Measurements from ENCODE around the gene AHNAK. TPM values are rescaled to one million over a fixed set of nuclear protein-coding genes. Genes with fewer than 3 reads are reported as not detected.

The AHNAK gene, protein sequence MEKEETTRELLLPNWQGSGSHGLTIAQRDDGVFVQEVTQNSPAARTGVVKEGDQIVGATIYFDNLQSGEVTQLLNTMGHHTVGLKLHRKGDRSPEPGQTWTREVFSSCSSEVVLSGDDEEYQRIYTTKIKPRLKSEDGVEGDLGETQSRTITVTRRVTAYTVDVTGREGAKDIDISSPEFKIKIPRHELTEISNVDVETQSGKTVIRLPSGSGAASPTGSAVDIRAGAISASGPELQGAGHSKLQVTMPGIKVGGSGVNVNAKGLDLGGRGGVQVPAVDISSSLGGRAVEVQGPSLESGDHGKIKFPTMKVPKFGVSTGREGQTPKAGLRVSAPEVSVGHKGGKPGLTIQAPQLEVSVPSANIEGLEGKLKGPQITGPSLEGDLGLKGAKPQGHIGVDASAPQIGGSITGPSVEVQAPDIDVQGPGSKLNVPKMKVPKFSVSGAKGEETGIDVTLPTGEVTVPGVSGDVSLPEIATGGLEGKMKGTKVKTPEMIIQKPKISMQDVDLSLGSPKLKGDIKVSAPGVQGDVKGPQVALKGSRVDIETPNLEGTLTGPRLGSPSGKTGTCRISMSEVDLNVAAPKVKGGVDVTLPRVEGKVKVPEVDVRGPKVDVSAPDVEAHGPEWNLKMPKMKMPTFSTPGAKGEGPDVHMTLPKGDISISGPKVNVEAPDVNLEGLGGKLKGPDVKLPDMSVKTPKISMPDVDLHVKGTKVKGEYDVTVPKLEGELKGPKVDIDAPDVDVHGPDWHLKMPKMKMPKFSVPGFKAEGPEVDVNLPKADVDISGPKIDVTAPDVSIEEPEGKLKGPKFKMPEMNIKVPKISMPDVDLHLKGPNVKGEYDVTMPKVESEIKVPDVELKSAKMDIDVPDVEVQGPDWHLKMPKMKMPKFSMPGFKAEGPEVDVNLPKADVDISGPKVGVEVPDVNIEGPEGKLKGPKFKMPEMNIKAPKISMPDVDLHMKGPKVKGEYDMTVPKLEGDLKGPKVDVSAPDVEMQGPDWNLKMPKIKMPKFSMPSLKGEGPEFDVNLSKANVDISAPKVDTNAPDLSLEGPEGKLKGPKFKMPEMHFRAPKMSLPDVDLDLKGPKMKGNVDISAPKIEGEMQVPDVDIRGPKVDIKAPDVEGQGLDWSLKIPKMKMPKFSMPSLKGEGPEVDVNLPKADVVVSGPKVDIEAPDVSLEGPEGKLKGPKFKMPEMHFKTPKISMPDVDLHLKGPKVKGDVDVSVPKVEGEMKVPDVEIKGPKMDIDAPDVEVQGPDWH (N-terminal part only)
- 100 to 1,000 TPM; 227 to 400 (median 288) TPM for total RNA-seq

DNA sequence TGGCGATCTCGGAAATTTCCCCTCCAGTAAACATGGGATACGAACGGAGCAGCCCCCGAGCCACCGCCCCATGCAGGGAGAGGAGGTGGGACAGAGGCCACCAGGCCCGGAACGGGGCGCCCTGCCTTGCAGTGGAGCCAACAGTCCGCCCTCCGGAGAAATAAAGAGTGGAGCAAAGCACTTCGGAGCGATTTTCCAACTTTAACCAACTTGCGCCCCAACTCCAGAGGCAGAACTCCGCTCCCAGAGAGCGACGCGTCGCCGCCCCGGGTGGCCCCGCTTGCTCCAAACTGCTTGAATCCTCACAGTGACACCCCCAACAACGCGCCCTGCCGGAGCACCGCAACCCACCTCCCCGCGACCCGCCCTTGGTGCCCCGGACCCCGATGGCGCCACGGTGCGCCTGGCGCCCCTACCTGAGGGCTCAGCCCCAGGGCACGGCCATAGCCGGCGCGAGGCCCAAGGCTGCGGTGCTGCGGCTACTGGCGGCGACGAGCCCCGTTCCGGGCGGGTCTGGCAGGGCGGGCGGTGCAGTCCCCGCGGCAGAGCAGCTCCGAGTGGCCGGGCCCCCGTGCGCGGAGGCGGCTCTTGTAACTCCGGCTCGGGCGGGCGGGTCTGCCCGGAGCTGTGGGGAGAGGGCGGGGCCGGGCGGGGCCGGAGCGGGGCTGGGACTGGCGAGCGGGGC is at the start of gene AHNAK:
TSS of gene AHNAK (minus strand) at position 563 of the 685 bp plus-strand sequence. CDS start 10,708 bp downstream, outside the sequence.
- peak; percentile 85 for TF ChIP-seq POLR2A (IDR thresholded peaks at IDR 0.05)
- TF ChIP-seq, protein P1, sequence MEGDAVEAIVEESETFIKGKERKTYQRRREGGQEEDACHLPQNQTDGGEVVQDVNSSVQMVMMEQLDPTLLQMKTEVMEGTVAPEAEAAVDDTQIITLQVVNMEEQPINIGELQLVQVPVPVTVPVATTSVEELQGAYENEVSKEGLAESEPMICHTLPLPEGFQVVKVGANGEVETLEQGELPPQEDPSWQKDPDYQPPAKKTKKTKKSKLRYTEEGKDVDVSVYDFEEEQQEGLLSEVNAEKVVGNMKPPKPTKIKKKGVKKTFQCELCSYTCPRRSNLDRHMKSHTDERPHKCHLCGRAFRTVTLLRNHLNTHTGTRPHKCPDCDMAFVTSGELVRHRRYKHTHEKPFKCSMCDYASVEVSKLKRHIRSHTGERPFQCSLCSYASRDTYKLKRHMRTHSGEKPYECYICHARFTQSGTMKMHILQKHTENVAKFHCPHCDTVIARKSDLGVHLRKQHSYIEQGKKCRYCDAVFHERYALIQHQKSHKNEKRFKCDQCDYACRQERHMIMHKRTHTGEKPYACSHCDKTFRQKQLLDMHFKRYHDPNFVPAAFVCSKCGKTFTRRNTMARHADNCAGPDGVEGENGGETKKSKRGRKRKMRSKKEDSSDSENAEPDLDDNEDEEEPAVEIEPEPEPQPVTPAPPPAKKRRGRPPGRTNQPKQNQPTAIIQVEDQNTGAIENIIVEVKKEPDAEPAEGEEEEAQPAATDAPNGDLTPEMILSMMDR (IDR thresholded peaks at IDR 0.05), result no peak
- intact Hi-C loops (cut with DNase I), result no loop called here
- peak; percentile 88 to 90 for DNase-seq
- Histone ChIP-seq H3K9me3 (no peaks in the 10 kb centered on the region), H3K4me3 (replicated peaks in 1 of 3) (peak within 1 kb of the TSS; percentile 46 to 87 (median 85)), H3K4me1 (peaks cover 42 to 74% of the 10 kb centered on the region in 2 donors), H3K27ac (peak within 1 kb of the TSS; percentile 92 to 99 (median 96)), H3K36me3 (no peaks in the 10 kb centered on the region), H3K27me3 (no peaks in the 10 kb centered on the region)
- WGBS, 2 donors, result 1% methylated on average over 11 to 25 of the region's 69 CpGs

DNA sequence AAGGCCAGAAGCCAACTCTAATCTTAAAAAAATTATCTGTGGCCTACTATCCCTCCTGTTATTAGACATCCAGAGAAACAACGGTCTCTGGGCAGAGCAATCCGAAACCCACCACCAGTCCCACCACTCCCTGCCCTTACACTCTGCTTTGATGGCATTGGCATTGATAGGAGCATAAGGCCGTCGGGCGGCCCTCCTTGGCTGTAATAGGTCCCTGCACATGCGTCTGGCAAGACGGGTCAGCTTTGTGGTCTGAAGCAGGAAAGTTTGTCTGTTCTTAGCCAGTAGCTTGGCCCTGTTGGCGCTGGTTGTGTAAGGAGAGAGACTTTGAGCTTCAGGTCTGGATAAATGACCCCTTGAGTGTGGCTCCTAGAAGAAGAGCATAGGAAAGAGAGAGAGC is 48.5 kb upstream of the AHNAK start:
- peaks cover 48 to 51% of the 10 kb centered on the region in 2 donors for H3K36me3 ChIP-seq
- DNase-seq, result no peak
- TF ChIP-seq POLR2A (IDR thresholded peaks at IDR 0.05), result no peak
- TF ChIP-seq, protein P1 (IDR thresholded peaks at IDR 0.05), result no peak
- H3K4me1 ChIP-seq, result peaks cover 19 to 32% of the 10 kb centered on the region in 2 donors
- H3K27ac ChIP-seq, result no peak overlapping the region
- no peaks in the 10 kb centered on the region for H3K9me3 ChIP-seq
- intact Hi-C loops (cut with DNase I), result no loop called here
- no peak overlapping the region for H3K4me3 ChIP-seq (replicated peaks in 1 of 3)
- WGBS, 2 donors, result 86 to 88% methylated on average over 8 of the region's 8 CpGs
- no peaks in the 10 kb centered on the region for H3K27me3 ChIP-seq

DNA sequence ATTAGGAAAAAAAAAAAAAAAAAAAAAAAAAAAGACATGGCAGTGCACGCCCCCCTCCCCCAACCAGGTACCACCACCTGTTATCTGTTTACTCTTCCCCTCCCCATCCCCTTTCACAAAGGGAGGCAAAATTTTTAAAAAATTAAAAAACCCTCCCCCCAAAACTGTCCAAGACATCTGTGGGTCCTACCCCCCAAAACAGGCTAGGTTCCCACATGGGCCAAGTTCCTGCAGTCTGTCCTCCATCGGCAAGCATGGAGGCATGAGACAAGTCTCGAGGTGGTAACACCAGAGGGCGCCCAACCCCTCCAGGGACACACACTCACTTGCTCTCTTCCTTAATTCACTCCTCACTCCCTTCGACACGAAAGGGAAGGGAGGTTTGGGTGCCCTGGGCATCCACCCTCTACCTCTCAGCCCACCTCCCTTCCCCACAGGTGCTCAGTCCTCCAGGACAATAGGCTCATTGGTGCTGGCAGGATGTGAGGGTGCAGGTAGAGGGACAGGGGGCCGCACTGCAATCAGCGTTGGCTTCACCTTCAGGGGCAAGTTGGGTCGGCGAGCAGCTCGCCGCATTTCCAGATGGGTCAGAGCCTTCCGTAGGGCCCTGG is 46.9 kb upstream of the AHNAK start:
- H3K27ac ChIP-seq, result peak overlapping the region in 1 of 3 donors; percentile 84
- WGBS, 2 donors, result 61 to 65% methylated on average over 9 to 13 of the region's 13 CpGs
- H3K27me3 ChIP-seq, result no peaks in the 10 kb centered on the region
- peaks cover 48 to 51% of the 10 kb centered on the region in 2 donors for H3K36me3 ChIP-seq
- no peaks in the 10 kb centered on the region for H3K9me3 ChIP-seq
- H3K4me3 ChIP-seq (replicated peaks in 1 of 3), result no peak overlapping the region
- peak; percentile 59 to 68 for DNase-seq
- TF ChIP-seq, protein P1 (IDR thresholded peaks at IDR 0.05), result peak in 3 of 6 experiments; percentile 28 to 42 (median 41)
- no peak for TF ChIP-seq POLR2A (IDR thresholded peaks at IDR 0.05)
- H3K4me1 ChIP-seq, result peaks cover 15 to 31% of the 10 kb centered on the region in 2 donors
- intact Hi-C loops (cut with DNase I), result no loop called here

DNA sequence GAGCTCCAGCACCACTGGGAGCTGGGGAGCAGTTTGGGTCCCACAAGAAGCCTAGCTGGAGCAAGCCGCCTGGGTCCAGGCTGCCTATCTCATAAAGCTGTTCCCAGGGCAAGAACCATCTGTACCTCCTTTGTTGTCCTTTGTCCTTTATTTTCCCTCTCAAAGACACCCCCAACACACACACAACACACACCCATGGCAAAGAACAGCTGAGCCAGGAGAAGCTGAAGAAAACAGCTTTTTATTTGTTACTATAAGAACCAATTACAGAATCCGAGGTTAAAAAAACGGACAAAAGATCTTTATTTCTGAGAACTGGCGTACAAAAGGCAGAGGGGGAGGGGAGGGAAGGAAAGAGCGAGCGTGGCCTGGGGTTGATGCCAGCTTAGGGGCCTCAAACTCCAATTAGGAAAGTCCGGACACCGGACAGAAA is 46.4 kb upstream of the AHNAK start:
- Histone ChIP-seq H3K4me3 (replicated peaks in 1 of 3) (no peak overlapping the region), H3K9me3 (no peaks in the 10 kb centered on the region), H3K27me3 (no peaks in the 10 kb centered on the region), H3K27ac (peak overlapping the region in 2 of 3 donors; percentile 84 to 91), H3K36me3 (peaks cover 42 to 46% of the 10 kb centered on the region in 2 donors), H3K4me1 (peaks cover 15 to 34% of the 10 kb centered on the region in 2 donors)
- WGBS, 2 donors, result 79 to 80% methylated on average over 8 of the region's 8 CpGs
- TF ChIP-seq, protein P1 (IDR thresholded peaks at IDR 0.05), result no peak
- TF ChIP-seq POLR2A (IDR thresholded peaks at IDR 0.05), result no peak
- no peak for DNase-seq
- intact Hi-C loops (cut with DNase I), result no loop called here

Measured in thyroid gland (tissue), 4 donors.